H1 (cell line): Measurements from ENCODE around the gene ZBTB2. TPM values are rescaled to one million over a fixed set of nuclear protein-coding genes. Genes with fewer than 3 reads are reported as not detected.

ENCODE experiments used
- CTCF ChIA-PET: fragments of 300-600 bp; sonication (Branson Sonifier 250); formaldehyde crosslinking; loops from one replicate; lab custom pipeline; 2021; ENCODE audit not compliant: partially characterized antibody; lab: Charles Lee
- POLR2A ChIA-PET: fragments of 300-600 bp; sonication (Branson Sonifier 250); formaldehyde crosslinking; loops from one replicate; lab custom pipeline; 2021; ENCODE audit warnings: inconsistent platforms; ENCODE audit not compliant: partially characterized antibody; lab: Charles Lee
- DNase-seq, 2 experiments: peaks; one replicate each; pipeline versions ENCODE4 v3.0.0 to v3.0.0-alpha.2; 2010 to 2022; ENCODE audit warnings: low spot score in 2 of 2, low read depth in 1 of 2, mixed read lengths in 1 of 2
- FAIRE-seq: peaks from 2 replicates; lab custom pipeline; 2011; peaks lifted over from hg19 to GRCh38; lab: Jason Lieb, UNC
- H2AFZ ChIP-seq: 2 replicates; pipeline ENCODE4 v1.8.1; 2012; ENCODE audit warnings: low read length, inconsistent platforms
- H2AK5ac ChIP-seq: 2 replicates; pipeline ENCODE4 v1.6.1; 2013; ENCODE audit warnings: low read depth, low read length
- H2BK120ac ChIP-seq: replicated peaks from 2 replicates; pipeline ENCODE3; 2013; ENCODE audit warnings: low read depth, low read length, inconsistent platforms
- H2BK12ac ChIP-seq: 2 replicates; pipeline ENCODE4 v1.6.1; 2013; ENCODE audit warnings: low read depth, low read length
- H2BK15ac ChIP-seq: 2 replicates; pipeline ENCODE4 v1.6.1; 2013; ENCODE audit warnings: low read length
- H2BK20ac ChIP-seq: 2 replicates; pipeline ENCODE4 v1.6.1; 2013; ENCODE audit warnings: low read length
- H2BK5ac ChIP-seq: 2 replicates; pipeline ENCODE4 v1.6.1; 2013; ENCODE audit warnings: low read depth, low read length
- H3K14ac ChIP-seq: 2 replicates; pipeline ENCODE4 v1.6.1; 2013; ENCODE audit warnings: inconsistent platforms; ENCODE audit not compliant: insufficient read length
- H3K18ac ChIP-seq: 2 replicates; pipeline ENCODE4 v1.6.1; 2013; ENCODE audit warnings: low read length; ENCODE audit errors: extremely low read depth
- H3K23ac ChIP-seq: 2 replicates; pipeline ENCODE4 v1.6.1; 2013; ENCODE audit warnings: inconsistent platforms; ENCODE audit not compliant: insufficient read length
- H3K23me2 ChIP-seq: 2 replicates; pipeline ENCODE4 v1.6.1; 2013; ENCODE audit warnings: low read depth, low read length
- H3K27ac ChIP-seq: 2 replicates; pipeline ENCODE4 v1.6.1; 2011; ENCODE audit warnings: low read depth, low read length, inconsistent platforms
- H3K27me3 ChIP-seq, 4 experiments: replicated peaks in 1 of 4; 1 replicate in 1 of 4; 2 replicates in 3 of 4; pipeline versions ENCODE4 v1.6.1 to v1.8.1; 2011 to 2013; ENCODE audit warnings: low read length in 3 of 4, mild to moderate bottlenecking in 3 of 4, inconsistent platforms in 2 of 4, mixed read lengths in 2 of 4, moderate library complexity in 1 of 4; ENCODE audit not compliant: control insufficient read depth in 3 of 4, insufficient read depth in 3 of 4; ENCODE audit errors: extremely low read depth in 1 of 4
- H3K36me3 ChIP-seq, 4 experiments: 2 replicates each; pipeline versions ENCODE4 v1.6.1 to v1.8.1; 2011 to 2013; ENCODE audit warnings: mild to moderate bottlenecking in 4 of 4, low read length in 3 of 4, moderate library complexity in 2 of 4, control low read depth in 1 of 4, inconsistent platforms in 1 of 4; ENCODE audit not compliant: insufficient read depth in 4 of 4, control insufficient read depth in 2 of 4
- H3K4ac ChIP-seq: replicated peaks from 2 replicates; pipeline ENCODE3; 2013; ENCODE audit warnings: low read length, low read depth, mixed read lengths, inconsistent platforms; ENCODE audit not compliant: insufficient read length
- H3K4me1 ChIP-seq, 4 experiments: replicated peaks in 1 of 4; 1 replicate in 1 of 4; 2 replicates in 3 of 4; pipeline versions ENCODE4 v1.6.1 to v1.8.1; 2011 to 2013; ENCODE audit warnings: low read length in 3 of 4, inconsistent platforms in 2 of 4, mixed read lengths in 1 of 4; ENCODE audit not compliant: insufficient read depth in 4 of 4, control insufficient read depth in 3 of 4
- H3K4me2 ChIP-seq, 2 experiments: 2 replicates each; pipeline versions ENCODE4 v1.6.1 to v1.8.1; 2011 to 2013; ENCODE audit warnings: low read depth in 2 of 2, low read length in 2 of 2, control low read depth in 1 of 2, inconsistent platforms in 1 of 2, mild to moderate bottlenecking in 1 of 2; ENCODE audit not compliant: insufficient read depth in 1 of 2
- H3K4me3 ChIP-seq, 4 experiments: fragments of 200-600, 300-600 bp in 1 of 4; sonication (generic), shearing (Covaris generic), sonication (Bioruptor Twin) in 1 of 4; 2 replicates each; pipeline versions ENCODE4 v1.5.1 to v1.8.1; 2011 to 2016; ENCODE audit warnings: low read length in 4 of 4, low read depth in 3 of 4, control low read depth in 2 of 4, inconsistent platforms in 2 of 4, mild to moderate bottlenecking in 2 of 4, mixed read lengths in 1 of 4, moderate library complexity in 1 of 4; ENCODE audit not compliant: insufficient read depth in 2 of 4; ENCODE audit errors: extremely low read depth in 1 of 4
- H3K56ac ChIP-seq: replicated peaks from 2 replicates; pipeline ENCODE3; 2013; ENCODE audit warnings: low read depth, mild to moderate bottlenecking, mixed read lengths, low read length, inconsistent platforms; ENCODE audit not compliant: insufficient read length
- H3K79me1 ChIP-seq: 2 replicates; pipeline ENCODE4 v1.6.1; 2013; ENCODE audit warnings: low read depth, low read length, control low read depth
- H3K79me2 ChIP-seq, 2 experiments: 2 replicates each; pipeline versions ENCODE4 v1.6.1 to v1.8.1; 2012 to 2013; ENCODE audit warnings: low read length in 2 of 2, mild to moderate bottlenecking in 2 of 2, inconsistent platforms in 1 of 2; ENCODE audit not compliant: insufficient read depth in 2 of 2, control insufficient read depth in 1 of 2
- H3K9ac ChIP-seq, 4 experiments: replicated peaks in 1 of 4; 1 replicate in 1 of 4; 2 replicates in 3 of 4; pipeline versions ENCODE4 v1.6.1 to v1.8.1; 2011 to 2013; ENCODE audit warnings: low read depth in 3 of 4, low read length in 3 of 4, control low read depth in 2 of 4, mild to moderate bottlenecking in 2 of 4, moderate library complexity in 2 of 4, inconsistent platforms in 1 of 4; ENCODE audit errors: extremely low read depth in 1 of 4
- H3K9me3 ChIP-seq, 2 experiments: 2 replicates each; pipeline versions ENCODE4 v1.6.1 to v1.8.1; 2012 to 2013; ENCODE audit warnings: mild to moderate bottlenecking in 2 of 2, moderate library complexity in 2 of 2, control low read depth in 1 of 2, inconsistent platforms in 1 of 2, low read depth in 1 of 2, low read length in 1 of 2, mixed read lengths in 1 of 2; ENCODE audit not compliant: insufficient read depth in 2 of 2
- H4K20me1 ChIP-seq, 2 experiments: replicated peaks in 1 of 2; 2 replicates each; pipeline versions ENCODE3 to v1.8.1; 2011 to 2013; ENCODE audit warnings: inconsistent platforms in 2 of 2, low read length in 2 of 2, mild to moderate bottlenecking in 1 of 2; ENCODE audit not compliant: insufficient read depth in 2 of 2, control insufficient read depth in 1 of 2
- H4K5ac ChIP-seq: 2 replicates; pipeline ENCODE4 v1.6.1; 2013; ENCODE audit warnings: low read length, low read depth, mixed read lengths, inconsistent platforms; ENCODE audit not compliant: insufficient read length
- H4K8ac ChIP-seq: 2 replicates; pipeline ENCODE4 v1.8.0; 2013; ENCODE audit warnings: mild to moderate bottlenecking, moderate library complexity, low read length, inconsistent platforms; ENCODE audit not compliant: insufficient read depth; ENCODE audit errors: extremely low read depth
- H4K91ac ChIP-seq: replicated peaks from 2 replicates; pipeline ENCODE3; 2013; ENCODE audit warnings: low read length, mixed read lengths, inconsistent platforms; ENCODE audit not compliant: insufficient read length
- CHD2 ChIP-seq: IDR thresholded peaks from 2 replicates; pipeline ENCODE4 v1.6.1; 2012; ENCODE audit warnings: low read length, improper control_type of control experiment
- JUND ChIP-seq: IDR thresholded peaks from 2 replicates; pipeline ENCODE4 v1.6.1; 2011; ENCODE audit warnings: mild to moderate bottlenecking, improper control_type of control experiment, low read length
- KDM4A ChIP-seq: IDR thresholded peaks from one replicate; pipeline ENCODE4 v1.7.1; 2012; ENCODE audit warnings: low read depth, mild to moderate bottlenecking, moderate library complexity, low read length, inconsistent platforms; ENCODE audit not compliant: severe bottlenecking
- MAFK ChIP-seq: IDR thresholded peaks from 2 replicates; pipeline ENCODE4 v1.6.1; 2012; ENCODE audit warnings: low read depth, mild to moderate bottlenecking, improper control_type of control experiment, low read length
- SP2 ChIP-seq: IDR thresholded peaks from 2 replicates; pipeline ENCODE4 v1.6.1; 2012; ENCODE audit warnings: mild to moderate bottlenecking, low read length, inconsistent platforms
- SRF ChIP-seq: IDR thresholded peaks from 2 replicates; pipeline ENCODE4 v1.6.1; 2011; ENCODE audit warnings: mild to moderate bottlenecking, low read depth, low read length, moderate library complexity
- SUZ12 ChIP-seq: fragments of 200-600 bp; sonication (generic); IDR thresholded peaks from 2 replicates; pipeline ENCODE4 v1.6.1; 2012; ENCODE audit warnings: mild to moderate bottlenecking, inconsistent platforms, low read length, moderate library complexity, mixed read lengths
- TBP ChIP-seq: IDR thresholded peaks from 2 replicates; pipeline ENCODE4 v1.6.1; 2011; ENCODE audit warnings: low read depth, low read length, improper control_type of control experiment
- WGBS, 2 experiments: shearing (Covaris generic) in 1 of 2; methylation state at CpG; one replicate each; pipeline versions ENCODE4 v1.1.6 to v1.1.7; 2013 to 2015; ENCODE audit warnings: low lambda C conversion rate in 2 of 2, mixed read lengths in 2 of 2, inconsistent platforms in 1 of 2, low coverage in 1 of 2, missing lambda C conversion rate in 1 of 2; ENCODE audit not compliant: insufficient replicate concordance in 2 of 2, insufficient coverage in 1 of 2, insufficient read length in 1 of 2; ENCODE audit errors: extremely low coverage in 1 of 2, missing lambda C conversion rate in 1 of 2; 5-methylcytosine and 5-hydroxymethylcytosine counted together
- polyA plus RNA-seq, 7 experiments: library from polyadenylated mRNA; depleted of rRNA in 3 of 7; stranded (reverse) in 5 of 7; unstranded in 2 of 7; fragments of >200 nt in 5 of 7; fragments of 200-250 nt in 2 of 7; gene quantifications; 1 replicate in 5 of 7; 2 replicates in 1 of 7; 4 replicates in 1 of 7; pipeline versions ENCODE4 v1.2.1 to v1.2.3, GENCODE V29; 2011 to 2013; ENCODE audit warnings: missing spikeins in 2 of 7, mixed read lengths in 2 of 7
- total RNA-seq: library from RNA; stranded (reverse); fragmentation: NEBNext Ultra II Directional; extraction: Animal tissue kit (Norgen Biotek cat#: 25700); gene quantifications from 2 replicates; pipeline ENCODE4 v1.2.1, GENCODE V29; 2021

The ZBTB2 gene
- total and polyA plus RNA-seq, 2 of the 8 experiments (the other 6 are each of a cell fraction or from before 2014, with no cell fraction given), result 16.1 to 23.7 TPM

- no peaks in the 10 kb centered on the region for H3K27me3 ChIP-seq
- POLR2A ChIA-PET, result interaction anchor here (2.4 to 3.9 kb wide), 2 partner anchors 8 to 19 kb away, joined by 9 to 31 read pairs; no protein-coding TSS in a partner anchor
- peaks cover 0 to 3% (median 0%) of the 10 kb centered on the region in 4 experiments; a peak in 2 of 7 replicates for H3K4me1 ChIP-seq
- no peak overlapping the region for H3K4me3 ChIP-seq
- H3K18ac ChIP-seq, result no peak overlapping the region
- CTCF ChIA-PET, result no interaction called here
- H4K20me1 ChIP-seq, result no peaks in the 10 kb centered on the region
- H2AK5ac ChIP-seq, result no peak overlapping the region
- peaks cover 2% of the 10 kb centered on the region; the same call in 1 of the 2 replicates for H3K79me1 ChIP-seq
- no peak overlapping the region for H2BK12ac ChIP-seq
- no peak overlapping the region for H3K23ac ChIP-seq
- no peak overlapping the region for H3K4me2 ChIP-seq
- no peak overlapping the region for H3K9ac ChIP-seq
- TF ChIP-seq SRF (no peak), JUND (no peak), MAFK (no peak), KDM4A (no peak), CHD2 (no peak), SP2 (no peak), SUZ12 (no peak), TBP (no peak)
- H3K23me2 ChIP-seq, result peaks cover 6% of the 10 kb centered on the region
- H4K8ac ChIP-seq, result no peak overlapping the region
- no peak overlapping the region for H3K14ac ChIP-seq
- 83% methylated on average over 11 of the region's 11 CpGs; no CpG with 5 or more reads in 1 of the 2 experiments for WGBS, 2 experiments
- no peak overlapping the region for H3K56ac ChIP-seq
- DNase-seq (no peak), FAIRE-seq (no peak)
- no peak overlapping the region for H2BK5ac ChIP-seq
- no peak overlapping the region for H2BK15ac ChIP-seq
- H3K9me3 ChIP-seq, result no peaks in the 10 kb centered on the region
- H2BK20ac ChIP-seq, result no peak overlapping the region
- H3K4ac ChIP-seq, result no peak overlapping the region
- peaks cover 8 to 65% of the 10 kb centered on the region in 2 experiments for H3K79me2 ChIP-seq
- H4K91ac ChIP-seq, result no peak overlapping the region
- no peak overlapping the region for H2AFZ ChIP-seq
- H4K5ac ChIP-seq, result no peak overlapping the region
- no peak overlapping the region for H2BK120ac ChIP-seq
- no peak overlapping the region for H3K27ac ChIP-seq
- no peaks in the 10 kb centered on the region; a peak in 1 of 8 replicates for H3K36me3 ChIP-seq
Measured at GRCh38 chr6:151387175-151387970, 4.0 kb downstream of the ZBTB2 start.
